ENCODE measurements around the gene PGAM5. TPM values are rescaled to one million over a fixed set of nuclear protein-coding genes. Genes with fewer than 3 reads are reported as not detected.

The PGAM5 gene
- total and polyA plus RNA-seq, 8 donors: 13.6 to 37.4 (median 17.2) TPM

DNA sequence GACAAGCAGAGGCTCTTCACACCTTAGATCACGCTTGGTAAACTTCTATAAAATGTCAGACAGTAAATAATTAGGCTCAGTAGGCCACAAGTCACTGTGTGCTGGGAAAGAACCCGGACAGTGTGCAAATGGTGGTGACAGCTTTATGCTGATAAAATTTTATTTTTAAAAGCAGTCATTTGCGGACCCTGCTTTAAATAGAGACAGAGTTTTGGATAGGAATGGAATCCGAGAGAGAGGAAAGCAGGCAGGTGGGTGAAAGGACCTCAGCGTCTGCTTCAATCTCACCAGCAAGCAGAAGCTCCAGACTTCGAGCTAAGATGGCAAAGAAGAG, 29.6 kb downstream of the PGAM5 start:
- Histone ChIP-seq H3K27me3 (no peaks in the 10 kb centered on the region), H3K9me3 (no peaks in the 10 kb centered on the region), H3K4me3 (no peak overlapping the region), H3K27ac (no peak overlapping the region), H3K4me1 (no peaks in the 10 kb centered on the region), H3K36me3 (peaks cover 0 to 100% of the 10 kb centered on the region in 2 donors)
- TF ChIP-seq, protein P1, sequence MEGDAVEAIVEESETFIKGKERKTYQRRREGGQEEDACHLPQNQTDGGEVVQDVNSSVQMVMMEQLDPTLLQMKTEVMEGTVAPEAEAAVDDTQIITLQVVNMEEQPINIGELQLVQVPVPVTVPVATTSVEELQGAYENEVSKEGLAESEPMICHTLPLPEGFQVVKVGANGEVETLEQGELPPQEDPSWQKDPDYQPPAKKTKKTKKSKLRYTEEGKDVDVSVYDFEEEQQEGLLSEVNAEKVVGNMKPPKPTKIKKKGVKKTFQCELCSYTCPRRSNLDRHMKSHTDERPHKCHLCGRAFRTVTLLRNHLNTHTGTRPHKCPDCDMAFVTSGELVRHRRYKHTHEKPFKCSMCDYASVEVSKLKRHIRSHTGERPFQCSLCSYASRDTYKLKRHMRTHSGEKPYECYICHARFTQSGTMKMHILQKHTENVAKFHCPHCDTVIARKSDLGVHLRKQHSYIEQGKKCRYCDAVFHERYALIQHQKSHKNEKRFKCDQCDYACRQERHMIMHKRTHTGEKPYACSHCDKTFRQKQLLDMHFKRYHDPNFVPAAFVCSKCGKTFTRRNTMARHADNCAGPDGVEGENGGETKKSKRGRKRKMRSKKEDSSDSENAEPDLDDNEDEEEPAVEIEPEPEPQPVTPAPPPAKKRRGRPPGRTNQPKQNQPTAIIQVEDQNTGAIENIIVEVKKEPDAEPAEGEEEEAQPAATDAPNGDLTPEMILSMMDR (IDR thresholded peaks at IDR 0.05): no peak
- ATAC-seq (no peak), DNase-seq (no peak)
- intact Hi-C loops (cut with DNase I): no loop called here

GRCh38 chr12:132740652-132741051, 30.0 kb downstream of the PGAM5 start:
- TF ChIP-seq, protein P1 (IDR thresholded peaks at IDR 0.05): no peak
- H3K4me1 ChIP-seq: no peaks in the 10 kb centered on the region
- ATAC-seq (no peak), DNase-seq (peak in 1 of 4 donors; percentile 27)
- no peaks in the 10 kb centered on the region for H3K27me3 ChIP-seq
- H3K9me3 ChIP-seq: no peaks in the 10 kb centered on the region
- H3K4me3 ChIP-seq: no peak overlapping the region
- H3K36me3 ChIP-seq: peaks cover 0 to 100% of the 10 kb centered on the region in 2 donors
- H3K27ac ChIP-seq: no peak overlapping the region
- intact Hi-C loops (cut with DNase I): no loop called here

DNA sequence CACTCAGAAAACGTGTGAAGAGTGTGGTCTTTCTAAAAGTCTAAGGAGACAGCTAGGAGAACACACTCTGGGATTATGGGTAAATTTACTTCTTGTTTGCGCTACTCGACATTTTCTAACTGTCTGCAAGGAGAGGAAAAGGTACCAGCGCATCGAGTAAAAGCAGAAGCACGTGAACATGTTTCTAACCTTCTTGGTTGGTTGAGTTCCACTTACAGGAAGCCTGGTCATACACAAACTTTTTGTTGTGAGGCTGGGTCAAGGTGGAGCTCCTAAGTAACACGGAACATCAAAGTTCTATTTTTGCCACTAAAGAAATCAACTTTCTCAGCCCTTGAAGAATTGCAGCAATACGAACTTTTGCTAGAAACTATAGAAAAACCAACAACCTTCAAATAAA, 31.0 kb downstream of the PGAM5 start:
- Histone ChIP-seq H3K4me3 (no peak overlapping the region), H3K36me3 (peaks cover 0 to 100% of the 10 kb centered on the region in 2 donors), H3K9me3 (no peaks in the 10 kb centered on the region), H3K4me1 (no peaks in the 10 kb centered on the region), H3K27me3 (no peaks in the 10 kb centered on the region), H3K27ac (no peak overlapping the region)
- intact Hi-C loops (cut with DNase I): no loop called here
- TF ChIP-seq, protein P1 (IDR thresholded peaks at IDR 0.05): no peak
- ATAC-seq (no peak), DNase-seq (no peak)

DNA sequence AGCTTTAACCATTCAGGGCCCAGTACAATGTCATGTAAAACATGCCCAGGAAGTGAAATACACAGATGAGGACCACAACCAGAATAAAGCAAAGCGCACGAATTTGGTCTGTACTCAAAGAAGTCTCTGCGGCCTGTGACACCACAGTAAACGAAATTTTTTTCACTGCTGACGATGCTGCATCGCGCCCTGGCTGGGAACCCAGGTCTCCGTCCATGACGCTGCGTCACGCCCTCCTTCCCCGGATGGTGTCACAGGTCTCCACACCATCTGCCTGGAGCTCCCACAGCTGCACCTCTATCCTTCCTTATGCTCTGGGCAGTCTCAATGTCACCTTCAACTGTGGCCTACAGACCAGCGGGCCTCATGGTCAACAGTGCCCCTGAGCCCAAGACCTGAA, 33.2 kb downstream of the PGAM5 start:
- Histone ChIP-seq H3K27ac (no peak overlapping the region), H3K4me1 (no peaks in the 10 kb centered on the region), H3K4me3 (no peak overlapping the region), H3K36me3 (peaks cover 3 to 100% of the 10 kb centered on the region in 2 donors), H3K9me3 (no peaks in the 10 kb centered on the region), H3K27me3 (no peaks in the 10 kb centered on the region)
- peak in 1 of 4 donors; percentile 57 for DNase-seq
- ATAC-seq: no peak
- intact Hi-C loops (cut with DNase I): no loop called here
- TF ChIP-seq, protein P1 (IDR thresholded peaks at IDR 0.05): no peak

DNA sequence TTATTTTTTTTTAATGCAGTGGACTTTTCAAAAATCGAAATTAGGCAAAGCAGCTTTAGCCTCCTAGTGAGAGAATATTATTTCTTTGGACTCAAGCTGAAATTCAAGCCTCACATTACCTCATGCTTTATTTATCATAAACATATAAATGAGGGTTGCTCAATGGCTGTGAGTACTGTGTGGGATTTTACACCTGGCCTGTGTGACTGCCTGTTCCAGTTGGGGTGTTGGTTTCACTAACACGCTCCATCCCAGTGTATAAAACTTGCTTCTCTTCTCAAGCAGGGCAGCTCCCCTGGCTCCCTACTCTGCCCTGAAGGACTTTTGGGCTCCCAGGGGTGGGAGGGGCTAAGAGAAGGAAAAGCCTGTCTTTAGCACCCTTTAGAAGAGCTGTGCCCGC, 36.0 kb downstream of the PGAM5 start:
- Histone ChIP-seq H3K27me3 (no peaks in the 10 kb centered on the region), H3K4me1 (no peaks in the 10 kb centered on the region), H3K36me3 (peaks cover 6 to 100% of the 10 kb centered on the region in 2 donors), H3K4me3 (no peak overlapping the region), H3K27ac (no peak overlapping the region), H3K9me3 (no peaks in the 10 kb centered on the region)
- intact Hi-C loops (cut with DNase I): no loop called here
- TF ChIP-seq, protein P1 (IDR thresholded peaks at IDR 0.05): no peak
- ATAC-seq (no peak), DNase-seq (no peak)

Data from left lung (tissue), 10 donors.